Left hindlimb (tissue), 1 donor: ENCODE measurements around the gene SNORC.

Experiments used
- DNase-seq: peaks from one replicate; pipeline ENCODE4 v3.0.0-alpha.2; 2018

SNORC gene

DNA sequence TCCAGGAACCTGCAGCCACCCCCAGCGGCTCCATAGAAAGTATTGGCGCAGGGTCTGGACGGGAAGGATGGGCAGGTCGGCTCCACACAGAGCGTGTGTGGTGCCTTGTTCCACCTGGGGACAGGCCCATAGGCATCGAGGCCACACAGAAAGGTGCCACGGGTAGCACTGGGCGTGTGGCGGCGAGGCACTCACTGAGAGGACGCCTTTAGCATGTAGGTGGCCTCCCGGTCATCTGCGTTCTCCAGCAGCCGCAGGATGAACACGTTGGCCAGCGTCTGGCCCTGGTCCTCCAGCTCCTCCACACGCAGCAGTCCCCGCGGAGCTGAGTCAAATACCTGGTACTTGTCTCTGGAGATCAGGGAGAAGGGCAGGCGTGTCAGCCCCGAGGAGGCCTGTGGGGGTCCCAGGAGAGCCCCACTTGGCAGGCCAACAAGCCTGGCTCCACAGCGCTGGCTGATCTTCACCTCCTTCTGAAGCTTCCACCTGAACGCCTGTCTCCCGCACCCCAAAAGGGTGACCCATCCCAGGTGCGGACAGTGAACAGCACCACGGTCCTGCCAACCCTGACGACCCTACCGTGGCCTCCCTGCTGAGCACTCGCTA, 13.2 kb downstream of the SNORC start:
- no peak for DNase-seq

DNA sequence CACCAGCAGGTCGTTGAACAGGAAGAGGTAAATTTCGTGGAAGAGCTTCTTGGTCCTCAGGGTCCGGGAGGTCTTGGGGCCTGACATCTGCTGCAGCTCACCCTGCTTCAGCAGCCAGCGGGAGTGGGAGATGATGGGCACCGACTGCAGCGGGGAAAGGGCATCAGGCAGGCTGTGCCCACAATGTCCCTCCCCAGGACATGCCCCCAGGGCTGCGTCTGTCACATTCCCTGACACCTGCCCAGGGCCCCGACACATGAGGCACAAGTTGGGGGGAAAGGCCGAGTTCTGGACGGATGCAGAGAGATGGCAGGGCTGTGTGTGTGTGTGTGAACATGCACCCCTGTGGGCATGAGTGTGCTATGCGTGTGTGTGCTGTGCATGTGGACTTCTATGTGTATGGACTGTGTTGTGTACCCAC, 13.9 kb downstream of the SNORC start:
- no peak for DNase-seq

DNA sequence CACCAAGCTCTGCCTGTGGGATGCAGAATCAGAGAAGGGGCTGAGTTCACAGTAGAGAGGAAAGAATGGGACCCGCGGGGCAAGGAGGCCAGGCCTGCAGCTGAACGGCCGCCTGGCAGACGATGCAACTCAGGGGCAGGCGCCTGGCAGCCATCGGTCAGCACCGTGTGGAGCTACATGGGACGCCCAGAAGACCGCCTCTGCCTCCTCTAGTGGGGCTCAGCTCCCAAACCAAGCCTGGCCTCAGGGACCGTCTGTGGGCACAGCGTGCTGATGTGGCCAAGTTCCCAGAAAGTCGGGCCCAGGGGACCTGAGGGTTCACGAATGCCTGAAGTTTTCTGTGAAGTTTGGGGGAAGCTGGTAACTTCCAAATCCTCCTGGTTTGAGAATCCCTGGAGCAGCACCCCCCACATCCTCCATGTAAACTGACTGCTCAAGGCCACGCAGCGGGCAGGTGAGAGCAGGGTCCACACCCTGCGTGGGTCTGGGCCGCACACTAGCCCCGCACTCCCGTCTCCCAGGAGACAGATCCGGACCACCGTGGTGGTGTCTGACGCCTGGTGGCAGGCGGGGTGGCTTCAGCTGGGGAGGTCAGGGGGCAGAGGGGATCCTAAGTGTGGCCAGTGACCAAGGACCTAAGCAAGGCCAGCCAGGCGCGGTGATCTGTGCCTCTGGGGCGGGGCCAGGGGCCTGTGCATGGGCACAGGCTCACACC, 14.6 kb downstream of the SNORC start:
- DNase-seq, result no peak

DNA sequence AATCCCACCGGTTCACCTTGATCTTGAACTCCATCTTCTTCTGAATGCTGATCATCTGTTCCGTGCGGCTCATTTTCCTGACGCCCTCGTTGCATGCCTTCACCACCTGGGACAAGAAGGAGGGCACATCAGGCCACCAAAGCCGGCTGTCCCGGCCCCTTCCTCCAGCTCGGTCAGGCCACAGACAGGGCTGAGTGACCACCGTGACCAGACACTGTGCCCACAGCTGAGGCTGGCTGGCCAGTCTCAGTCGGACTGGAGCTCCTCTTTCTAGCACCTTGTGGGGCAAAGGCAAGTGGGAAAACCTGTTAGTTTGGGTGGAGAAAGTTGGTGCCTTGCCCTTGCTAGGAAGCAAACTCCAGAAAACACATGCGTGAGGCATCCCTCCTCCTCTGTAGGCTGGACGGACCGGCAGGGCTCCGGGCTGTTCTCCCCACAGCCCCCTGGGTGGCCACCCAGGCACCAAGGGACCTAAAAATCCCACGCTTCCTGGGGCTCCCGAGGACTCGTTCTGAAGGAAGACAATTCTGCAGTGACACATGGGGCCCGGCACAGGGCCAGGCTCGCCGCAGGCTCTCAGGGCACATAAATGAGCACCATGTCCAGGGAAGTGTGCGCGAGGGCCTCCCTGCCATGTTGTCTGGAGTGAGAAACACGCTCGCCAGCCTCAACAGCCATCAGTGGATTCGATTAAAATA, 15.3 kb downstream of the SNORC start:
- DNase-seq, result no peak

DNA sequence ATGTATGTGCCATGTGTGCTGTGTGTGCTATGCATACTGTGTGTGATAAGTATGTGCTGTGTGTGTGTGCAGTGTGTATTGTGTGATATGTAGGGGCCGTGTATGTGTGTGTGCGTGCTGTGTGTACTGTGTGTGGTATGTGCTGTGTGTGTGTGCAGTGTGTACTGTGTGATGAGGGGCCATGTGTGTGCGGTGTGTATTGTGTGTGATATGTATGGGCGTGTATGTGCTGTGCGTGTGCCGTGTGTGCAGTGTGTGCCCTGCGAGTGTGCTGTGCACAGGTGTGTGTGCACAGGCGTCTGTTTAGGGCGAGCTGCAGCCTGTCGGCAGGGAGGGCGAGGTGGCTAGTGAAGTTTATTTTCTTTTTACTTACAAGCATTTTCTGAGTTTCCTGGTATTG, 16.1 kb downstream of the SNORC start:
- no peak for DNase-seq

DNA sequence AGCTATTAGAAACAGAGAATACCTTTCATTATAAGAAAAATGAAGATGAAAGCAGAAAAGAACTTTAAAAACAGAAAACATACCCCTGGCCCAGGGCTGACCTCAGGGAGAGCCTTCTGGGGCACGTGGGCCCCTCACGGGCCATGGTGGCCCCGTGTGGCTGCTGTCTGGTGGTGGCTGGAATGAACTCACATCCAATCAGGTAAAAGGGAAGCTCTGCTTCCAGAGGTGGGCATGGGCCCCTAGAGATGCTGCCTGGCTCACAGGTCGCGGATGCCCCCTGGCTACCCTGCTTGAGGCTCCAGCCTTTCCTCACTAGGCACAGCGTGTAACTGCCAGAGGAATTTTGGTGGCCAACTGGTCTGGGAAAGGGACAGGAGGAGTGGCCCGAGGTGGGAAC, 16.6 kb downstream of the SNORC start:
- no peak for DNase-seq

DNA sequence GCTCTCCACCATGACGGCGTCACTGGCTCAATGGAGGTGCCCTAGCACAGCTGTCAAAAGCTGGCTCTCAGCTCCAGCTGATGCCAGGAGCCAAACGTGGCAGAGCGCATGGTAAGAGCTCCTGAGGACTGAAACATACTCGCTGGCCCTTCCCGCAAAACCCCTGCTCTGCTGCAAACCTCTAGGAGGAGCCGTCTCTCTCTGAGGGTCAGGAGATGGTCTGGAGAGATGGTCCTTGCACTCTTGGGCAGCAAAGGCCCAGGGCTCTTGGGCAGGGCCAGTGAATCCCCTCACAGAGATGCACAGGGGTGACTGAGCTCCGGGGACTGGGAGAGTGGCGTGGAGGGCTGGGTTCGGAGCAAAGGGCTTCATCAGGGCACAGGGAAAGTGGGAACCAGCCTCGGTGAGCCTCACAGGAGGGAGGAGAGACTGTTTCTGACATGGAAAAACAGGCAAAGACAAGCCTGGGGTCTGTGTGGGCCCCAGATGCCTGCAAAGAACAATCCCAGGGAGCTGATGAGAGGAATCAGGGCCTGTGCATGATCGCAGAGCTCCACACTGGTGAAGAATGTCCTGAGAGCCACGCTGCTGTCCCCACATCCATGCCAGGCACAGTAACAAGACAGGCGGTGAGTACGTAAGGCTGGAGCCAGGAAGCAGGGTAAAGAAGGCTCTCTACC, 17.2 kb downstream of the SNORC start:
- no peak for DNase-seq

DNA sequence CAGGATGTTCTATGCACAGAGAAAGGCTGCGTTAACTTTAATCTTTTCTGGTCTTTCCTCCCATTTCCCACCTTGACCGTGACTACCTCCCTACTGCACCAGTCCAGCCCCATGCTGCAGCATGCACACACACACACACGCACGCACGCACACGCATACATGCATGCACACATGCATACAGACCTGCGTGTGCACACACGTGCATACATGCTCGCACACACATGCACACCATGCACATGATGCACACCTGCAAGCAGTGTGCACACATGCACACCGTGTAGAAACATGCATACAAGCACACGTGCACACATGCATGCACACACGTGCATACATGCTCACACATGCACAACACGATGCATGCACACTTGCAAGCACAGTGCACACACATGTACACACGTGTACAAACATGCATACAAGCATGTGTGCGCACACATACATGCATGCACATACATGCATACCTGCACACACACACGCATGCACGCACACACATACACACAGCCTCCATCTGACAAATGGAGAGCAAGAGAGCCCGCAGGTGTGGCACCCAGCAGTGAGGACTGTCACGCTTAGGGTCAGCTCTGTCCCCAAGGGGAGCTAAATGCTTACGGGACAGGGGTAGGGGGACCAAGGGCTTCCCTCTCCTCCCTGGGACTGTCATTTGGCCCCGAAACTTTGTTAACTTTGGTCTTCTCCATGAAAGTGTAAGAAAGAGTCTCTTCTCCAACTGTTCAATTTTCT, 18.2 kb downstream of the SNORC start:
- DNase-seq, result no peak

DNA sequence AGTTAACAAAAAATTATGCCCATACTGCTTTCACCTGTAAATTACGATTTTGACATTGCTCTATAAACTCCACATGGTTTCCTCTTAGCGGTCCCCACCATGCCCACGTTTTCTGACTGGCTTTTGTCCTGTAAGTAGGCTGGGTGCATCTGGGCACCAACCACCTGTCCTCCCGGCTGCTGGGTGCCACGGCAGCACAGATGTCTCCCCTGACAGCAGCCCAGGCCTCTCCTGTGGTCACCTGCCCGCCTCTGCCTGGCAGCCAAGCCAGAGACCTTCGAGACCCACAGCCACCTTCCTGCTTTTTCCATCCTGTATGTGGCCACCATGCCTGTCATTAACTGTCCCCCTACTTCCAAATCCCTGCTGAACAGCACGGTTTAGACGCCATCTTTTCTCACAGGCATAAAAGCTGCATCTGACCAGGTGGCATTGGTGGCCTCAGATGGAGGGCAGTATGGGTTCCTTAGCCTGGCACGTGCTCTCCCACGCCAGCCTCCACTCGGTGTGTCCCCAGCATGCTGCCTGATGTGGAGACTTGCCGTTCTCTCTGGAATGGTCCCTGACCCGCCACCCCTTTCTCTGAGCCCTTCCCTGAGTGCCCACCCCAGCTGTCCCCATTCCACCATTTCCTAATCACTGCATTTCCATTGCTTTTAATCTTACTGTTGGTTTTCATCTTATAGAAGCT, 18.9 kb downstream of the SNORC start:
- no peak for DNase-seq

DNA sequence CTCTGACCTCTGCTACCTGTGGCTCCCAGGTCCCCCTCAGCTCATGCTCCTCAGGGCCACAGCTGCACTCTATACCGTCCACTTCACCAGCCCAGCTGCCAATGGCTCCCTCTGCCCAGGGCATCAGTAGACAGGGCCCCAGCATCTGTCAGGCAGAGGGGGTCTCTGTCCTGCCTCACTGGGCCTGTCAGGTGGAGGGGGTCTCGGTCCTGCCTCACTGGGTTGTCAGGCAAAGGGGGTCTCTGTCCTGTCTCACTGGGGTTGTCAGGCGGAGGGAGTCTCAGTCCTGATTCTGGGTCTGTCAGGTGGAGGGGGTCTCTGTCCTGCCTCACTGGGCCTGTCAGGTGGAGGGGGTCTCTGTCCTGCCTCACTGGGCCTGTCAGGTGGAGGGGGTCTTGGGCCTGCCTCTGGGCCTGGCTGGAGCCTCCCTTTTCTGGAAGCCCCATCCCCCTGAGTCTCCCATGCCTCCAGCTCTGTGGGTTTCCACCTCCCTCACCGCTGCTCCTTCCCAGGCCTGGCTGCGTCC, 19.9 kb downstream of the SNORC start:
- DNase-seq, result no peak

DNA sequence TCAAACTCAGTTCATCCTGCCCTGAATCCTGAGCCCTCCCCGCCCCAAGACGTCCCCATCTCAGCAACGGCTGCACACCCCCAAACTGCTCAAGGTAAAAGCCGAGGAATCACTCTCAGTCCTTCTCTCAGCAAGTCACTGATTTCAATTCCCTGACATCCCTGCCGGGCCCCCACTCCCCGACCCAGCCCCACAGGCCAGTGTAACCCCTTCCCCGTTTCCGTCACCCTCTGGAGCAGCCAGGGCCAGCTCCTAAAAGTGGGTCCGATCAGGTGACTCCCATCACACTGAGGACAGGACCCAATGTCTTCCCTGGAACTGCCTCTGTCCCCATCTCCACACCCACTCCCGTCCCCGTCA, 20.5 kb downstream of the SNORC start:
- no peak for DNase-seq

DNA sequence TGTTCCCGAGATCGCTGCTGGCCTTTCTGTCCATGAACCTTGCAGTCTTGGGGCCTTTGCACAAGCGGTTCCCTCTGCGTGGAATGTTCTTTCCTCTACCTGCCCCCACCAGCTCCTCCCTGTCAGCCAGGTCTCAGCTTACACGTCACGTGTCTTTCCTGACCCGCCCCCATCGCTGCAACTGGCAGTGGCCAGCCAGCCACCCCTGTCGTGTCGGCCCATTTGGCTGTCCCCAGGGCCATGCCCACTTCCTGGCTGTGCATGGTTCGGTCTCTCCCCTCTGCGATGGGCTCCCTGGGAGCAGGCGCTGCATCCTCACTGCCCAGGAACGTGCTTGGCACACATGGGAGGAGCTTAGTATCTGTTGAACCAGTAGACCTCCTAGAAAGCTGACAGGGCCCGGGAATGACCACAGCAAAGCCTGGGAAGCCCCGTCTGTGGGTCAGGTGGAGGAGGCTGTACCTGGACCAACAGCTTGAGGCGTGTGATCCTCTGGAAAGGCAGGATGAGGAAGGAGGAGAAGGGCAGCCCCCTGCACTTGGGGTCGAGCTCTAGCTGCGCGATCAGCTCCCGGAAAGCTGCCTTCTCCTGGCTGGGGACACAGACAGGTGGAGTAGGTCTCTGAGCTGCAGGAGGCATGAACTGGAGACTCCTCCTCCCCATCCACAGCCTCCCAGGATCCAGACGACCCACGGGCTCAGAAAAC, 21.0 kb downstream of the SNORC start:
- DNase-seq, result no peak

DNA sequence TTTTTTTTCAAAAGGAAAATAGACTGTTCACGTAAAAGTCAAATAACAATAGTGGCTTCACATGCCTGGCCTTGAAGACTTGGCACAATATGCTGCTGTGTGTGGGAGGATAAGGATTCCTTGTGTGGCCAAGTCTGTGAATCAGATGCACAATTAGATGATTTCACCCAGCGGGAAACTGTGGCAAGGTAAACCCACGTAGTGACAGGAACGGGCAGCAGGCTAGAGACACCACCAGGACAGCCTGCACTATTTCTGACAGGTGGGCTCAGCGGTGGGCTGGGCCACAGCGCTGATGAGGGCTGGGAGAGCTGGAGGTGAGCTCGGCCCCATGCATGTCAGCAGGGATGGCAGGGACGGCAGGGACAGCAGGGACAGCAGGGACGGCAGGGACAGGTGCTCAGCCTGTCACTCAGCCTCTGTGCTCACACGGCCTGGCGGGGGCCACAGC, 21.6 kb downstream of the SNORC start:
- DNase-seq, result no peak

DNA sequence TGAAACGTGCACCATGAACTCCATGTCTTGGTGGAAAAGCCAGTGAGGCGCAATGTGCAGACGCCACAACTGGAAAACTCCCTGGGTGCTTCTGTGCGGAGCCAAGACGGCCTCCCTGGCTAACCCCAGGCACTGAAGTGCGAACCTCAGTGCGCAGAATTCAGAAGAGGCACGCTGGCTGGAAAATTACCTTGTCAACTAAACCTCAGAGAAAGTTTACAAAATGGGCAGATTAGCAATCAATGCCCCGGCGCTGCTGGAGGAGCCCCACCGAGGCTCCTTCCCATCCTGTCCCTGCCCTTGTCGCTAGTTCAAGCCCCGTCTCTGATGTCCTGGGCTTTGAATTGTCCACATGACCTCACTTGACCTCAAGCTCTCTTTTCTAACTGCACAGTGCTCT, 22.2 kb downstream of the SNORC start:
- no peak for DNase-seq

DNA sequence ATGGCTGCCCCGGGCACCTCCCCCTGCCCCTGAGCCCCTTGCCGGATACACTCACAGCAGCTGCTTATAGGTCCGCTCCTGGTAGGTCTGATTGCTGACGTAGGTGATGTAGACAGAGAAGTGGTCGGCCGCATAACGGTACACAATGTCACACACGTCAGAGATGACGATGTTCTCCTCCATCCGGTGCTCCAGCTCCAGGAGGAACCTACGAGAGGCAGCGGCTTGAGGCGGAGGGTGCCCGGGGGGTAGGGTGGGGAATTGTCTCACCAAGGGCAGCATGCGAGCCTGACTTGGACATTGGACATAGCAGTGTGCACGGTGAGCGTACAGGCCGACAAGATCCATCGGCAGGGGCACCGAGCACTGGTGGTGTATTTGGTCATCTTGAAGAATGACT, 22.8 kb downstream of the SNORC start:
- DNase-seq, result no peak

DNA sequence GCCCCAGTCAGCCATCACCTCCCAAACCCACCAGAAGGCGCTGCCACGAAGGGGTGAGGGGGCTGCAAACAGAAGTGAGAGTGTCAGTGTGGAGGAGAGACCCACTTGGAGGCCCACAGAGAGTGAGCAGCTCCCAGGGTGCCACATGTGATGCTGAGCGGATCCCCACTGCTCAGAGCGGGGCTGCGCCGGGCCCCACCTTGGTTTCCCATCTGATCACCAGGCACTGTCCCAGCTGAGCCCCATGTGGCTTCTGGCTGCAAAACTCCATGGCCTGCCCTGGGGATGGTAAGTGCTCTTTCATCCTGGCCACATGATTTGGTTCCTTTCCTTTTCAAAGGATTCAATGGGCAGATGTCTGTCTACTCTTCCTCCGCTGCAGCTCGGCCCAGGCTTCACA, 23.8 kb downstream of the SNORC start:
- DNase-seq, result no peak

DNA sequence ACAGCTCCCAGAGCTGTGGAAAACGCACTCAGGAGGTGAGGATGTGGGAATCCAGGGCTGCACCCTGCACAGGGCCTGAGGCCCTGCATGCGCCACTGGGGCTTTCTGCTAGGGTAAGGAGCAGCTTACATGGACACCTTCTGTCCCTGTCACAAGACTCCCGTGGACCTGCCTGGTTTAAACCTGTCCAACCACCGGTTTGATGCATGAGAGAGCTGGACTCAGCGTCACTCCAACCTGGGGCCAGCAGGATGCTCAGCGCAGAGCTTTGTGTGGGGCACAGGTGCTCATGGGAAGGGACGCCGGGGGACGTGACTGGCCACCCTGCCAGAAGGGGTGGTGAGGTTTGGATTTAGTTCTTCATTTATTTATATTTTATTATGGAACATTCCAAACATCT, 24.2 kb downstream of the SNORC start:
- DNase-seq, result no peak

DNA sequence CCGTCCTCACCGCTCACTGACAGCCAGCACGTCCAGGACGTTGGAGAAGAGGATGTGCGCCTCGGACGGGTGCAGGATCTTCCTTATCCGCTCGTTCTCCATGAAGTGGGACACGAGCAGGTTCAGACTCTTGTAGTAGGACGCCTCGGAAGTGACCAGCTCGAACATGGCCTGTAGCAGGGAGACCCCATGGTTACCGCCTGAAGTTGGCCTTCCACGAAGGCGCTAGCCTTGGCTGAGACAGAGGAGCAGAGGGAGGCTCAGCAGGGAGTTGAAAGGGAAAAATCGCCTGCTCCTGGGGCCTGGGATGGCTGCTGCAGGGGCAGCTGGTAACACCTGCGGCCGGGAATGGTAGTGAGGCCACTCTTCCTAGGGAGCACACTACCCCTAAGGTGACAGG, 24.7 kb downstream of the SNORC start:
- no peak for DNase-seq

DNA sequence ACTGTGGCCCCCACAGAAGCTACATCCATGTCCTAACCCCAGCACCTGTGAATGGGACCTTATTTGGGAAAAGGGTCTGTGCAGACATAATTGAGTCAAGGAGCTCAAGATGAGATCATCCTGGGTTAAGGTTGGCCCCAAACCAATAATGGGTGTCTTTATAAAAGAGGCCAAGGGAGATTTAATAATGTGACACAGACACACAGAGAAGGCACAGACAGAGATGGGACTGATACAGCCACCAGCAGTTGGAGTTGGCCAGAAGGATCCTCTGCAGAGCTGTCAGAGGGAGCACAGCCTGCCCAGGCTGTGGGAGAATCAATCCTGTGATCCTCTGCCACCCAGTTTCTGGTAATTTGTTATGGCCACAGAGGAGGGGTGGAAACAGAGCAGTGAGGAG, 26.0 kb downstream of the SNORC start:
- DNase-seq, result no peak

DNA sequence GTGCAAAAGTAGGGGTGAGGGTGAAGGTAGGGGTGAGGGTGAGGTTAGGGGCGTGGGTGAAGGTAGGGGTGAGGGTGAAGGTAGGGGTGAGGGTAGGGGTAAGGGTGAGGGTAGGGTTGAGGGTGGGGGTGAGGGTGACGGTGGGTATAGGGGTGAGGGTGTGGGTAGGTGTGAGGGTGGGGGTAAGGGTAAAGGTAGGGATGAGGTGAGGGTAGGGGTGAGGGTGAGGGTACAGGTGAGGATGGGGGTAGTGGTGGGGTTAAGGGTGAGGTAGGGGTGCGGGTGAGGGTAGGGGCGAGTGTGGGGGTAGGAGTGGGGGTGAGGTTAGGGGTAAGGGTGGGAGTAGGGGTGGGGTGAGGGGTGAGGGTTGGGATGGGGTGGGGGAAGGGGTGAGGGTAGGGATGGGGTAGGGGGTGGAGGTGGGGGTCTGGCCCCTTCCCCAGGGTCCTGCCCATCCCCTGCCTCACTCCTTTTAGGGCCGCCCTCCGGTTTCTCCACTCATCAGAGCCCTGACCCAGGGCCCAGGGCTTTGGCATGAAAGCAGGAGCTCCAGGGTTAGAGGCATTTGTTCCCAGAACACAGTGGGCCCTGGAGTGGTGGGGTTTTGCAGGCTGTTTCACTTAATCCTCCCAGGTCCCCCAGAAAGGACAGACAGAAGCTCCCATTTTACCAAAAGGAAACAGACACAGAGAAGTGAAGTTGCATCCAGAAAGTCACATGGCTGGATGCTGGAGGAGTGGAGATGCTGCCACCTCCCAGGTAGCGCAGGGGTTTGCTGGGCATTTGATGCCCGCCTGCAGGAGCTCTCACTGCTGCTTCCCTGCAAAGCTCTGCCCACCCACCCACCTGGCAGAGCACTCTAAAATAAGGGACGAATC, 26.9 kb downstream of the SNORC start:
- DNase-seq, result no peak
